HPDE6-E6E7 (cell line): Measurements from ENCODE around the gene RNASEH2B.

Experiments
- DNase-seq: peaks from one replicate; pipeline ENCODE4 v3.0.0; 2011; ENCODE audit warnings: missing footprints; ENCODE audit errors: extremely low spot score

The RNASEH2B gene

DNA sequence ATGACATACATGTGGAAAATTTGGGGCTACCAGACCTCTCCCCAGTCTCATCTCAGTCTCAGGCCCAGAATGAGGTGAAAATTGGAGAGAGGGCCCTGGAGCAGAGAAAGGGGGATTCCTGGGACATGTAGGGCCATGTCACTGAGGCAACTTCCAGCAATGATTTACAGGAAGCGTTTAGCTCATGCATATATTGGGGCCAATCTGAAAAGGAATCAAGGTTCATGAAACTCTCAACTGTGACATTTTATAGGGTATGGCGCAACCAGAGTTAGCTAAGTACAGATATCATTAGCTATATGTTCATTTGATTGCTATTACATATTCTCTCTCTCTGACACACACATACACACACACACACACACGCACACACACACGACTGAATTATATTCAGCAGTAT, 86.3 kb downstream of the RNASEH2B start:
- no peak for DNase-seq

DNA sequence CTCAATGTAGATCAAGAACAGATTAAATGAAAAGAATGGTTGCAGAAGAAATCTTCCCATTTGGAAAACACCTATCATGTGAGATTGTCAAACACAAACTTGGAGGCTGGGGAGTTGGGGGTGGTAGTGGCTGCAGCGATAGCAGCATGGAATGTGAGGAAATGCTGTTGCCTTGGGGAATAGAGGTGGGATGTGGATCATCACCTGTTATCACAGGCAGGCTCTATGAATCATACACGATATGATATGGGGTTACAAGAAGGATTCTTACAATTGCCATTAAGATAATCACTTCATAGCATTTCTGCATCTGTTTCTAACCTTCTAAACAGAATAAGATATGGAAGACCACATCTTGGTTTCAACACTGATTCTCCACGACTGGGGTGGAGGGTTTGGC, 88.7 kb downstream of the RNASEH2B start:
- no peak for DNase-seq

DNA sequence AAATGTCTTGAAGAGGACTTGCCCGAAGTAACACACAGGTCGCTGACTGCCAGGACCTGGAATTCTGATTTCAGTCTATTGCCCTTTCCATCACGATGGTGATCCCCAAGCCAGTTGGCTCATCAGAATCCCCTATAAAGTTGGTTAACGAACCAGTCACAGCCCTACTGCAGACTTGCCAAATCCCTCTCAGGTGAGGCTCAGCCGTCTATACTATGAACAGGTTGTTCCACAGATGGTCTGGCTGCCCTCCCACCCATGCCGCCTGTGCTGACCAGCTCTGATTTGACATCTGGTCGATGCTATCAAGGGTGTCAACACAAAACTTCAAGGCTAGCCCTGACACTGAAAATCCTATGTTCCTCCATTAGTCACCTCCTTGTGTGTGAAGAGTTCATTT, 90.0 kb downstream of the RNASEH2B start:
- DNase-seq, result no peak

DNA sequence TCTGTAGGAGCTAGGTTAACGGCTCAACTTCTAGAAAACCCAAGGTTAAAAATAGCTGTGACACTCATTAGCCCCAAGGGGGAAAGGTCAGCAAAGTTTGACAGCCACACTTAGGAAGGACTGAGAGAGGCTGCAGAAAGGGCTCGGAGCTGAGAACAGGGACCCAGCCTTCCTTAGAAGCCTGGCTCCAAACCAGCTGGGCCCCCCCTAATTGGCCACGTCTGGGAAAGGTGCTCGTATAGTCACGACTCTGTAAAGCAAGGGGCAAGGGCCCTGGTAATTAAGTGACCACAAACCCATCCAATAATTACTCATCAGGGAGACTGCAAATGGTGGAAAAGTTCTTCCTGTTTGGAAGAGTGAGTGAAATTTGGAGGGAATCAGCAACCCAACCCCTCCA, 90.5 kb downstream of the RNASEH2B start:
- DNase-seq, result no peak

DNA sequence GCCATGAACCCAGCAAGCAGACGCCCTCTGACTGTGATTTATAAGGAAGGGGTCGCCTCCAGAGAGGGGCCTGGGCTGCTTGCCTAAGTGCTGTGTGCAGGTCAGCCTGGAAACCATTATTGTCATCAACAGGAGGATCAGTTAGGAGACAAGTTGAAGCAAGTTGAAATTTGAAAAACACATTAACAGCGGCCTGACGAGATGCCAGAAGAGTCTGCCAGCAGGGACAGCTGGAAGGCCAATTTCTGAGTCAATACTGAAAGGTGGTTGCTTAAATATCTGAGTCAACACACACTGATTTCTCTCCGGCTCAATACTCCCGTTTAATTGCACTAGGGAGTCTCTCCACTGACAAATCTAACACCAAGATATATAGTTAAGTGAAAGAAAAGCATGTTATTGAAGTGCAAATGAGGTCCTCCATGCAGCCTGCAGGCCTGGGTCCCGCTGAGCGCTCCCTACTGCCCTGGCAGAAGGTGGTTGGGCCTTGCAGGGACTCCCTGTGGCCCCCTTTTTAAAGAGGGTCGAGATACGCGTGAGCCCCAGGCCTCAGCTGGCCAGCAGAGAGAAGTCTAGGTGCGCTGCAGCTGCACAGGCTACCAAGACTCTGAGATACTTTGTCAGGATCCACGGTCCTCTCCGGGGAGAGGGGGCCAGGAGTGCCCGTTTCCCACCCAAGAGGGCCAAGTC, 91.1 kb downstream of the RNASEH2B start:
- DNase-seq, result peak; percentile 35

DNA sequence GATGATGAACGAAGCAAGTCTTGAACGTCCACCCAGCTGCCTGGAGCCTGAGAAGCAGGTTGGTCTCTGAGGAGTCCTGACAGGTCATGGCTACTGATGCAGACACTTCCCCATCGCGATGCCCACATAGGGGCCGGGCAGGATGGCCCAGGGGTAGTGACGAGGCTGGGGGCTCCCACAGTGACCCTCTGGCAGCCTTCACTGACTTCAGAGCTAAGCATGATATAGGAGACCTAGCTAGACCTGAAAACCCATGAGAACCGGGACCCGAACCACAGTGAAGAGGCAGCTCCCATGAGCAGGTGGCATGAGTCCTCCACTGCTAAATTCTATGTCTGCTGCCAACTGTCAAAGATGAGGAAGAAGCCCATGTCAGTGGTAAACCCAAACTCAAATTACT, 91.7 kb downstream of the RNASEH2B start:
- no peak for DNase-seq

DNA sequence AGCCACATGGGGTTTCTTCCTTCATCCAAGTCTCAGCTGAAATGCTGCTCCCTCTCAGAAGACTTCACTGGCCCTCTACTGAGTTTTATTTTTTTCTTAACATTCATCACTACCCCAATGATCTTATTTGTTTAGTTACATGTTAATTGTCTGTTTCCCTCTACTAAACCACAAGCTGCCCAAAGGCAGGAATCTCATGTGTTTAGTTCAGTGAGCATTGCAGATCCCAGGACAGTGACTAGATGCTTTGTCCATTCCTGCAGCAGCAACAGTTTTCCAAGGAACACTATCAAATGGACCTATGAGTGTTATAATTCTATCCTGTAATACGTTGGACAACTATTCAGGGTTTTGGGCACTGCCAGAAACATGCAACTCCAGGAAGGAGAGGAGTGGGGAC, 93.1 kb downstream of the RNASEH2B start:
- DNase-seq, result no peak

DNA sequence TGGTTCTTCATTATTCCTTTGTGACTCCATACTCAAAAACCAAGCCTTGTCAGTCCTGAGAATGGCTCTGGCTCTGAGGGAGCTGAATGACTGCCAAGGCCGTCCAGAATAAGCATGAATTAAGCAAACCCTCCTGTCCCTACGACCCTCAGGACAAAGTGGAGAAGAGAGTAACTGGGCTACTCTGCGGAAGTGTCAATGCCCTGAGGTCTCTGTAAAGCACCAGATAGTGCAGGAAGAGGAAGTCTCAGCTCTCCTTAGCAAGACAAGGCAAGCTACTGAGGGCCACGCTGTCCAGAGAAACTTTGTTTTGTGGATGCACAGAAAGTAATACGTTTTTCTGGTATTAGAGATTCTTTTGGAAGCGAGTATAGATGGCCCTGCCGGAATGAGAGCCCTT, 94.1 kb downstream of the RNASEH2B start:
- DNase-seq, result no peak

DNA sequence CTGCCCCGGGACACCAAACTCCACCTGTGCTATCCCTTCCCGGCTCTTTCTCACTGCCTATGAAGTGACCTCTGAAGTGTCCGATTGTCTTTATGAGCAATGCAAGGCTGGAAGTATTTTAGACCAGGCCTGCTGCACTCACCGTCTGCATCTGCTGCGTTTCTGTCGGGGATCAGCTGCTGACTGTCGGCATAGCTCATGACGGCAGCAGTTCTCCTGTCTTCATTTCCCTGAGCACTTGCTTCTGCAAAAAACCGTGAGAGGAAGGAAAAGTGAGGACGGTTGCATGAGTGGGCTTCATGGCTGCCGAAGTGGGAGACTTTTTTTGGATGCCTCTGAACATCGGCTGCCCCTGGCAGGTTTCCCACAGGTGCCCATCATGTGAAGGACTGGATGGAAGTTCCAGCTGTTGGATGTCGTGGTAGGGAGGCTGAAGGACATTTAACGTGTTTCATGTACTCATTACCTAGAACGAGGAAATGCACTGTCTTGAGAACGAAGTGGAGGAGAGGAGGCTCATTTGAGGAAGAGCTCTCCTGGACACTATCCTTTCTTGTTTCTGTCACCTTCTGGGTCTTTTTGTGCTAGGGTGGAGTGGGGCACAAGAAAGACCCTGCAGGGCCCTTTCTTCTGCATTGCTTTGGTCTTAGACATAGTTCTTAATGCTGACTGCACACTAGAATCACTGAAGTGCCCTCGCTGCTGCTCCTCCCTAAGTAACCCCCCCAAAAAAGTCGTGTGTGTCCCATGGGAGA, 94.7 kb downstream of the RNASEH2B start:
- no peak for DNase-seq

DNA sequence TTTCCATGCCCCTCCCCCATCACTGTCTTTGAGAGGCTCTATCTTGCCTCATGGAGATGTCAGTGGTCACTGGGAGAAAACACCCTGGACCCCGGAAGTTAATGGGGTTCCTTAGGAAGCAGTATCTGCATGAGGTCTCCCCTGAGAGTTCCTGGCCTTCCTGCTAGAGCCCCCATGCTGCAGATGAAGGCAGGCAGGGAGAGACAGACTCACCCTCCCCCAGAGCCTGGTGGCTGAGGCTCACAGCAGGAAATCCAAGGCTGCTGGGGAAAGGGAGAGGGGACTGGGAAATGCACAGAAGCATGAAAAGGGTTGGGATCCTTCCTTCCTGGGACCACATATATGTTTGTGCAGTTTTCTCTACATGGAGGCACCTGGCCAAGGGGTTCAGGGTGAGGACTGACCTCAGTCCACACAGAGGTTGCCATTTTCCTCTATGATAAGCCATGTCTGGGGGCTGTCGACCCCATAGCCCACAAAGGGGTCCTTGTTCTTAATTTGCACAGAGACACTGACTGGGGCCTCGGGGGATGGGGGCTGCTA, 95.4 kb downstream of the RNASEH2B start:
- DNase-seq, result no peak

DNA sequence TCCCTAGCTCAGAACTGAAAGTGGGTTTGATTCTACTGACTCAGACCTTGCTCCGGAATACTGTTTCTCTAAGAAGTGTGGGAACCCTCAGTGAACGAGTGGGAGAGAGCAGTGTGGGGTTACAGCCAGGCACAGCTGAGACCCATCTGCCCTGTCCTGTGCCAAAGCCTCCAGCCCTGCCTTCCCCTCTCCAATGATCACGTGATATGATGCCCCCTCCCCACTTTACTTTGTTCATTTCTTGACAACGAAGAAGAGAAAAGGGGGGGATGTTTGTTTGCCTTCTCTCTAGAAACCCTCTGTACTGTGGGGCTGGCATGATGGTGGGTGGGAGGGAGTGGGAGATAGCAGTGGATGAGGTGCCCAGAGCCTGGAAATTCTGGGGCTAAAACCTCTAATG, 96.0 kb downstream of the RNASEH2B start:
- DNase-seq, result no peak
